Uterus (tissue), 2 donors: ENCODE results near the gene RORB.

Experiments
- POLR2A ChIP-seq, 2 donors: fragments of 450-650 bp; IDR thresholded peaks; one replicate each; pipeline ENCODE4 v1.6.1; 2016; ENCODE audit warnings: antibody characterized with exemption in 2 of 2, mild to moderate bottlenecking in 1 of 2, moderate library complexity in 1 of 2
- TF ChIP-seq, protein P1 (sequence below), 4 experiments: fragments of 200-600 bp in 2 of 4; fragments of 450-650 bp in 2 of 4; sonication (generic) in 2 of 4; IDR thresholded peaks; one replicate each; pipeline ENCODE4 v1.5.1; 2016 to 2019; ENCODE audit warnings: antibody characterized with exemption in 4 of 4, mild to moderate bottlenecking in 2 of 4, moderate library complexity in 1 of 4

DNA sequence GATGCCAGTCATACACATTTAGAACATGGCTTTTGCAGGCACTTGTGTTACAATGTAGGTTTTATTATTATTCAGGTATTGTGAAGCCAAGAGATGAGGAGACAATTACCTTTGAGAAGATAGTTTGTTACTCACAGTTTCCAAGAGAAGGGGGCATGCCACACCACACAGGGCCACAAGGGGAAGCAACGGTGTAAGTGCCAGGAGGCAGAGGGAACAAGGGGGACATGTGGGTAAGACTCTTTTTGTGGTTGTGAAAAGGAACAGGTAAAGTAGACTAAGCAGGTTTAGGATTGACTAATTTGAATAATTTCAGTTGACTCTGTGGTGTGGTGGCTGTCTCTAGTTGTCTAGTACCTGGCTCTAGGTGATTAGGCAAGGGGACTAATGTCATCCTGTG is 199.4 kb downstream of the RORB start:
- TF ChIP-seq, protein P1, sequence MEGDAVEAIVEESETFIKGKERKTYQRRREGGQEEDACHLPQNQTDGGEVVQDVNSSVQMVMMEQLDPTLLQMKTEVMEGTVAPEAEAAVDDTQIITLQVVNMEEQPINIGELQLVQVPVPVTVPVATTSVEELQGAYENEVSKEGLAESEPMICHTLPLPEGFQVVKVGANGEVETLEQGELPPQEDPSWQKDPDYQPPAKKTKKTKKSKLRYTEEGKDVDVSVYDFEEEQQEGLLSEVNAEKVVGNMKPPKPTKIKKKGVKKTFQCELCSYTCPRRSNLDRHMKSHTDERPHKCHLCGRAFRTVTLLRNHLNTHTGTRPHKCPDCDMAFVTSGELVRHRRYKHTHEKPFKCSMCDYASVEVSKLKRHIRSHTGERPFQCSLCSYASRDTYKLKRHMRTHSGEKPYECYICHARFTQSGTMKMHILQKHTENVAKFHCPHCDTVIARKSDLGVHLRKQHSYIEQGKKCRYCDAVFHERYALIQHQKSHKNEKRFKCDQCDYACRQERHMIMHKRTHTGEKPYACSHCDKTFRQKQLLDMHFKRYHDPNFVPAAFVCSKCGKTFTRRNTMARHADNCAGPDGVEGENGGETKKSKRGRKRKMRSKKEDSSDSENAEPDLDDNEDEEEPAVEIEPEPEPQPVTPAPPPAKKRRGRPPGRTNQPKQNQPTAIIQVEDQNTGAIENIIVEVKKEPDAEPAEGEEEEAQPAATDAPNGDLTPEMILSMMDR (IDR thresholded peaks at IDR 0.05): no peak
- no peak for TF ChIP-seq POLR2A (IDR thresholded peaks at IDR 0.05)
